Measurements from ENCODE around the gene DENND1B. TPM values are rescaled to one million over a fixed set of nuclear protein-coding genes. Genes with fewer than 3 reads are reported as not detected.

DENND1B gene
- total RNA-seq, 1 donor from 2014 or later: 19.2 TPM

DNA sequence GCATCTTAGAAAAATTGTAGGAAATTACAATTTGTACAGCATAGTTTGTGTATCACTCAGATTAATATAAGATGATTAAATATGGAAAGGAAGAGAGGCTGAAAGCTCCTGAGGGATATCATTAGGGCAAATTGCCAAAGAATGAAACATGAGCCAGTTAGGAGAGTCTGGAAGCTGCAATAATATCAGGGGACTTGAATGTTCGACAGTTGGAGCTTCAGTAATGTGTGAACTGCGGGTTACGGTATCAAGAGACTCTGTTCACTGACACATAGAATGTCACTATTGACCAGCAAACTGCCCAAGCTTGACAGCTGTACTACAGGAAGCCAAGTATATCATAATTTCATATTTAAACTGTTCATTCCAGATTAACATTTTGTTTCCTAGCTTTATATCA lies 157.2 kb downstream of the DENND1B start:
- H3K27me3 Mint-ChIP-seq: no peaks in the 10 kb centered on the region
- DNase-seq (no peak), ATAC-seq (ENCODE audit: low read depth) (no peak)
- peaks cover 16% of the 10 kb centered on the region for H3K36me3 Mint-ChIP-seq (ENCODE audit: low read depth)
- intact Hi-C loops (cut with micrococcal nuclease): no loop called here
- no peaks in the 10 kb centered on the region for H3K4me1 Mint-ChIP-seq
- no peak overlapping the region for H3K4me3 Mint-ChIP-seq
- H3K27ac Mint-ChIP-seq: no peak overlapping the region
- TF ChIP-seq, protein P1, sequence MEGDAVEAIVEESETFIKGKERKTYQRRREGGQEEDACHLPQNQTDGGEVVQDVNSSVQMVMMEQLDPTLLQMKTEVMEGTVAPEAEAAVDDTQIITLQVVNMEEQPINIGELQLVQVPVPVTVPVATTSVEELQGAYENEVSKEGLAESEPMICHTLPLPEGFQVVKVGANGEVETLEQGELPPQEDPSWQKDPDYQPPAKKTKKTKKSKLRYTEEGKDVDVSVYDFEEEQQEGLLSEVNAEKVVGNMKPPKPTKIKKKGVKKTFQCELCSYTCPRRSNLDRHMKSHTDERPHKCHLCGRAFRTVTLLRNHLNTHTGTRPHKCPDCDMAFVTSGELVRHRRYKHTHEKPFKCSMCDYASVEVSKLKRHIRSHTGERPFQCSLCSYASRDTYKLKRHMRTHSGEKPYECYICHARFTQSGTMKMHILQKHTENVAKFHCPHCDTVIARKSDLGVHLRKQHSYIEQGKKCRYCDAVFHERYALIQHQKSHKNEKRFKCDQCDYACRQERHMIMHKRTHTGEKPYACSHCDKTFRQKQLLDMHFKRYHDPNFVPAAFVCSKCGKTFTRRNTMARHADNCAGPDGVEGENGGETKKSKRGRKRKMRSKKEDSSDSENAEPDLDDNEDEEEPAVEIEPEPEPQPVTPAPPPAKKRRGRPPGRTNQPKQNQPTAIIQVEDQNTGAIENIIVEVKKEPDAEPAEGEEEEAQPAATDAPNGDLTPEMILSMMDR (IDR thresholded peaks at IDR 0.05): no peak
- ChIA-PET POLR2A (no interaction called here), CTCF (interaction anchor here (0.6 to 8.2 kb wide), 5 partner anchors 32 to 308 kb away, joined by 3 to 153 read pairs (median 3); no protein-coding TSS in a partner anchor)
- no peaks in the 10 kb centered on the region for H3K9me3 Mint-ChIP-seq

DNA sequence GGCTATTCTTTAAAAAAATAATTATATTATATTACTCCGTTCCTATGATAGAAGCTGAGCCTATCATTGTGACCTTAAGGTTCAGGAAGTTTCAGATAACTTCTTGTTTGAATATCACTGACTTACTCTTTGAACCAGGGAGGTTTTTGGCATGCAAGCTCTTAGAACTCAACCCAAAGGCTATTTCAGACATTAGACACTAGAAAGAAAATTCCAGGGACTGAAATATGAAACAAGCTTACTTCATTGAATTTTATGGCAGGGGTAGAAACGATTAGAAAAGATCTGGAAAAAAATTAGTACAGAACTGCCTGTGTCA lies 159.6 kb downstream of the DENND1B start:
- TF ChIP-seq, protein P1 (IDR thresholded peaks at IDR 0.05): no peak
- Mint-ChIP-seq H3K27ac (no peak overlapping the region), H3K9me3 (no peaks in the 10 kb centered on the region), H3K36me3 (ENCODE audit: low read depth) (peaks cover 16% of the 10 kb centered on the region), H3K27me3 (no peaks in the 10 kb centered on the region), H3K4me3 (no peak overlapping the region), H3K4me1 (no peaks in the 10 kb centered on the region)
- ChIA-PET POLR2A (no interaction called here), CTCF (interaction anchor here (0.7 to 8.2 kb wide), 5 partner anchors 90 to 308 kb away, joined by 3 to 153 read pairs (median 8); partner anchors contain the start of gene C1orf53)
- intact Hi-C loops (cut with micrococcal nuclease): loop anchor here (1.0 to 2.0 kb wide), 3 partner anchors 254 to 849 kb away; no protein-coding TSS in a partner anchor
- ATAC-seq (ENCODE audit: low read depth): no peak
- DNase-seq: no peak

DNA sequence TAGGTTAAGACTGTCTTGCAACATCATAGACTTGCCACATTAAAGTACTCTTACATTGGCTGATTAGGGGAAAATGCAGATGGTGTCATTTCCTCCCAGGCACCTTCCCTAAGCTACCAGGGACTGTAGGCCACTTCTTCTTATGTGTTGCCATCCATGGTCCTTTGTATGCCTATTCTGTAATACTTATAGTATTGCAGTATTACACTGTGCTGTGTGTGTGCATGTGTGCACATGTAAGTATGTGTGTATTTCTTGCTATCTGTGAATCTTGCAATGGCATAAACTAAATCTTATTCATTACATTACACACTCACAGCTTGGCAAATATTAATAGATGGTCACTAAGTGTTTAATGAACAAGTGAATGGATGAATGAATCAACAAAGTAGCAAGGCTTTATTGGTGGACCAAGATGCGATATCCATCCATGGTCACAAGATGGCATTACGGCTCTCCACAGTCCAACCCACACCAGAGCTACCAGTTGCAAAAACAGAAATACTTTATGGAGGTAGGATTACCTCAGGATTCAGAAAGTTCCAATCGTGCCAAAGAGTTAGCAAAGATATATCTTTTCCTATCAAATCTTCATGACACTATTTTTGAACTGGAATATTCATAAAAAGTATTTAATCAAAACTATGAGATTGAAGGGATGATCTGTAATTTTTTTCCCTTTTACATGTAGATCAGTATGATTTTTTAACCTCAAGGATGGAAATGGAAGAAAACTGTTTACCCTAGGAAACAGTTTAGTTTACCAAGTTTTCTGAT lies 160.2 kb downstream of the DENND1B start:
- Mint-ChIP-seq H3K36me3 (ENCODE audit: low read depth) (peaks cover 16% of the 10 kb centered on the region), H3K4me3 (no peak overlapping the region), H3K27ac (no peak overlapping the region), H3K9me3 (no peaks in the 10 kb centered on the region), H3K27me3 (no peaks in the 10 kb centered on the region), H3K4me1 (no peaks in the 10 kb centered on the region)
- ATAC-seq (ENCODE audit: low read depth) (no peak), DNase-seq (no peak)
- intact Hi-C loops (cut with micrococcal nuclease): loop anchor here (1.0 to 2.0 kb wide), 3 partner anchors 254 to 850 kb away; no protein-coding TSS in a partner anchor
- TF ChIP-seq, protein P1 (IDR thresholded peaks at IDR 0.05): no peak
- ChIA-PET CTCF (interaction anchor here (0.7 to 8.2 kb wide), 6 partner anchors 90 to 311 kb away, joined by 3 to 153 read pairs (median 6); partner anchors contain the start of gene C1orf53), POLR2A (no interaction called here)

DNA sequence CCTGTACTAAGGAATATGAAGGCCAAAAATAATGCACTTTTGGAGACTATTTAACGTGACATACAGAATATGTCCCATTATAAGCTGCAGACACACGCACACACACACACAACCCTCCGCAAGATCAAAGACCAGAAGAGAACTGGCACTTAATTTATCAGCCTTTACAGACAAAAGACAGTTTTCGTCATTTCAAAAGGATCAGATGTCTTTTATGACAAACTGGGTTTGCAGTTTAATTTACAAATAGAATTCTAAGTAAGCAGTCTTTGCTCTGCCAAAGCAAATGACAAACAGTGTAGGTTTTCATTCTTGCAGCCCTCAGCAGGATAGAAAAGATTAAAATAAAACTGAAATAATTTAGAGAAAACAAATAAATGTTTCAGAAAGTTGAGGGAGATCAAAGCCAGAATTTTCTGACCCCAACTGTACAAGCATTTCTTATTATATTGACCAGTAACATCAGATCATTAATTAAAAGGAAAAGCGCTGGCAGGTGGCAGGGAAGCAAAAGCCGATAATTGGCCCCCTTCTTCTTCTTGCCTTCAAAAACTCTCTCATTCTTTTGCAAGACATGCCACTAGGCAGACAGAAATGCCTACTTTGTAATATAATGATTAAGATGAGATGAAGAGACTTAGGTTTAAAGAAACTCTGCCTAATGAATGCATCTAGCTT lies 169.0 kb downstream of the DENND1B start:
- ChIA-PET CTCF (no interaction called here), POLR2A (no interaction called here)
- DNase-seq (no peak), ATAC-seq (ENCODE audit: low read depth) (no peak)
- TF ChIP-seq, protein P1 (IDR thresholded peaks at IDR 0.05): no peak
- Mint-ChIP-seq H3K4me3 (no peak overlapping the region), H3K36me3 (ENCODE audit: low read depth) (peaks cover 7% of the 10 kb centered on the region), H3K9me3 (no peaks in the 10 kb centered on the region), H3K27ac (no peak overlapping the region), H3K27me3 (no peaks in the 10 kb centered on the region), H3K4me1 (no peaks in the 10 kb centered on the region)
- intact Hi-C loops (cut with micrococcal nuclease): no loop called here

DNA sequence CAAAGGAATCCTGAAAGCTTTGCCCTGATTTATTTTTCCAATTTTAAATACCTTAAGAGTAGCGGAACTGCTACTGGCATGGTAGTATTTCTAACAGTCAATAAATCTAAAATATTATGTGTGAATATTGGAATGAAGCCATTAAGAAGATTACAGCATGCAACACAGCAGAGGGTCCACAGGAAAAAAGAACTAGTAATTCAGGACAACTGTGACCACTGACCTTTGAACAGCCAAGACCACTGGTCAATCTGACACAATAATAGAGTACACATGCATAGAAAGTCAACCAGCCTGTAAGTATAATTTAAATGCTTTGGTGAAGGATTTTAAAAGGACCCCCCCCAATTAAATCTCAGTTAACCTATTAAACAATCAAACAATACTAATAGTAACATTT lies 171.0 kb downstream of the DENND1B start:
- Mint-ChIP-seq H3K27me3 (no peaks in the 10 kb centered on the region), H3K36me3 (ENCODE audit: low read depth) (peaks cover 8% of the 10 kb centered on the region), H3K4me3 (no peak overlapping the region), H3K9me3 (no peaks in the 10 kb centered on the region), H3K4me1 (no peaks in the 10 kb centered on the region), H3K27ac (no peak overlapping the region)
- POLR2A ChIA-PET: no interaction called here
- intact Hi-C loops (cut with micrococcal nuclease): no loop called here
- ATAC-seq (ENCODE audit: low read depth): no peak
- DNase-seq: no peak
- TF ChIP-seq, protein P1 (IDR thresholded peaks at IDR 0.05): no peak
- CTCF ChIA-PET: no interaction called here
